Activated CD8-positive, alpha-beta memory T cell treated with anti-CD3 and anti-CD28 coated beads, Interleukin-2, amount 10 ng/mL, durations not matched to agents 7 days and 5 days (primary cell): ENCODE measurements around the gene AXIN2. TPM values are rescaled to one million over a fixed set of nuclear protein-coding genes. Genes with fewer than 3 reads are reported as not detected.
A peak's percentile ranks its signal among the peaks of the same experiment; 100 is the strongest.

ENCODE experiments used
- ATAC-seq: fragments of 150-1000 bp; cut with Tn5 transposase; one replicate; pipeline ENCODE4 v1.10.0; 2021; ENCODE audit warnings: moderate library complexity
- CTCF ChIA-PET: fragments of 350-600 bp; sonication (Branson Sonifier 250); formaldehyde crosslinking; loops from one replicate; lab custom pipeline; 2021; ENCODE audit warnings: antibody characterized with exemption; lab: Charles Lee
- DNase-seq: peaks from one replicate; pipeline ENCODE4 v3.0.0-alpha.2; 2020
- H3K27ac Mint-ChIP-seq: one replicate; pipeline ENCODE4 v1.8.0; 2021; ENCODE audit warnings: mild to moderate bottlenecking, mixed read lengths
- H3K27me3 Mint-ChIP-seq: one replicate; pipeline ENCODE4 v1.8.0; 2021; ENCODE audit warnings: mixed read lengths
- H3K36me3 Mint-ChIP-seq: one replicate; pipeline ENCODE4 v1.8.0; 2021; ENCODE audit warnings: mild to moderate bottlenecking, mixed read lengths
- H3K4me1 Mint-ChIP-seq: one replicate; pipeline ENCODE4 v1.8.0; 2021; ENCODE audit warnings: mixed read lengths
- H3K4me3 Mint-ChIP-seq: one replicate; pipeline ENCODE4 v1.8.0; 2021; ENCODE audit warnings: mild to moderate bottlenecking, moderate library complexity, mixed read lengths
- H3K9me3 Mint-ChIP-seq: one replicate; pipeline ENCODE4 v1.8.0; 2022; ENCODE audit warnings: low read depth, mixed read lengths
- total RNA-seq, 2 experiments: library from RNA; stranded (reverse); gene quantifications; one replicate each; pipeline ENCODE4 v1.2.3, GENCODE V29; 2021

The AXIN2 gene
- total RNA-seq, 2 experiments from 2014 or later = 0.61 to 0.75 TPM

DNA sequence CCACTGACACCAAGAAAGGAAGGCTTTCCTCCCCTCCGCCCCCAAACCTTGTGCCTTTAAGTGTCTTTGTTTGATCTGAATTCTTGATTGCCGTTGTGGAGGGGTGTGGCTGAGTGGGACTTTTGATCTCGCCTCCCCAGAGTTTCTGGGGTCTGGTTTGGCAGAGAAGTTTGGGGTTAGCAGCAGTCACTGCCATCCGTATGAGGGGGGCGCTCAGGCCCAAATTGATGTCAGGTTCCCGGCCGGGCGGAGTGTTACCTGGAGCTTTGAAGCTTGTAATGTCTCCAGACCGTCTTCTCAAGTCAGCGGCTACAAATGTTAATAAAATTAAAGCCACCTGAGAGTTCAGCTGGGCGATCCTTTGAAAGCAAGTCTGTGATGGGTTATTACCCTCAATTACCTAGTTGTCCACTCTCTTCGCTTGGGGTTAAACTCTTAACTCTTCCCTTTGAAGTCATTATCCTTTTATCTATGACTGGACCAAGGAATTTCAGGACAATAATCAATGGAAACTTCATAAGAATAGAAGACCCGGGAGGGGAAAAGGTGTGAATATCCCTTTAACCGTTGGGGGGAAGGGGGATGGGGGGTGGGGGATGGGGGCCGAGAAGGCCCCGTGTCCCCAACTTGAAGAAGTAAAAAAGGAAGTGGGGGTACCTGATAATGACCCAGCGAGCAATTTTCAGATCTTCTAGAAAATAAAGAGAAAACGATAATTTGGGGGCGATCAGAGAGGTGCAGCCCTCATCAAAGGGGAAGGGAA is 31.8 kb upstream of the AXIN2 start:
- H3K4me1 Mint-ChIP-seq = peaks cover 9% of the 10 kb centered on the region
- H3K36me3 Mint-ChIP-seq = no peaks in the 10 kb centered on the region
- no peaks in the 10 kb centered on the region for H3K9me3 Mint-ChIP-seq
- no peak overlapping the region for H3K27ac Mint-ChIP-seq
- no peak for ATAC-seq
- CTCF ChIA-PET = no interaction called here
- H3K4me3 Mint-ChIP-seq = peak overlapping the region; percentile 44
- H3K27me3 Mint-ChIP-seq = peaks cover 18% of the 10 kb centered on the region
- no peak for DNase-seq

GRCh38 chr17:65592125-65592965 is 30.9 kb upstream of the AXIN2 start:
- CTCF ChIA-PET = no interaction called here

DNA sequence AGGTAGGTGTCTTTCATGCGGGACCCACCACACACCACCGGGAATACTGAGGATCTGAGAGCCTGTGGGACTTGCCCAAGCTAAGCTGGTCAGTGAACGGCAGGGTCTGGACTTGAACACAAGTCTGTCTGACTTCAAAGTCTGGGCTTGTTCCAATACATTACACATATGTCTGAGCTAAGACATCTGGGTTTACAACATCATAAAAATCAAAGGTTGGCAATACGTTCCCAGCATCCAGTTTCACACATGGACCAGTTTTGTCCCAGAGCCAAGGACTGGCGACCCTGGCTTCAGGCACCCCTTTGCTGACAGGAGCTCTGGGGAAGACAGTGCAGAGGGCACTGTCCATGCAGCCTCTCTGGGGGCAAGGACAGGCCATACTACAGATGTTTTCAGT is 27.9 kb upstream of the AXIN2 start:
- peaks cover 15% of the 10 kb centered on the region for H3K27me3 Mint-ChIP-seq
- no peak overlapping the region for H3K4me3 Mint-ChIP-seq
- no peaks in the 10 kb centered on the region for H3K36me3 Mint-ChIP-seq
- H3K9me3 Mint-ChIP-seq = no peaks in the 10 kb centered on the region
- no peak for DNase-seq
- peaks cover 7% of the 10 kb centered on the region for H3K4me1 Mint-ChIP-seq
- ATAC-seq = no peak
- CTCF ChIA-PET = no interaction called here
- no peak overlapping the region for H3K27ac Mint-ChIP-seq

More at GRCh38 chr17:65592125-65592965, 30.9 kb upstream of the AXIN2 start:
- H3K27me3 Mint-ChIP-seq = peaks cover 18% of the 10 kb centered on the region
- H3K9me3 Mint-ChIP-seq = no peaks in the 10 kb centered on the region
- H3K4me3 Mint-ChIP-seq = no peak overlapping the region
- ATAC-seq (no peak), DNase-seq (no peak)
- H3K4me1 Mint-ChIP-seq = peaks cover 9% of the 10 kb centered on the region
- no peaks in the 10 kb centered on the region for H3K36me3 Mint-ChIP-seq
- H3K27ac Mint-ChIP-seq = no peak overlapping the region

- Mint-ChIP-seq H3K27me3 (peaks cover 7% of the 10 kb centered on the region), H3K36me3 (no peaks in the 10 kb centered on the region), H3K4me3 (no peak overlapping the region), H3K4me1 (peaks cover 5% of the 10 kb centered on the region), H3K27ac (no peak overlapping the region), H3K9me3 (no peaks in the 10 kb centered on the region)
- CTCF ChIA-PET = no interaction called here
- ATAC-seq (no peak), DNase-seq (no peak)
These were observed 26.8 kb upstream of the AXIN2 start for GRCh38 chr17:65588181-65588808.

- DNase-seq (no peak), ATAC-seq (no peak)
- Mint-ChIP-seq H3K27ac (no peak overlapping the region), H3K4me1 (peaks cover 5% of the 10 kb centered on the region), H3K4me3 (no peak overlapping the region), H3K9me3 (no peaks in the 10 kb centered on the region), H3K27me3 (peaks cover 2% of the 10 kb centered on the region), H3K36me3 (no peaks in the 10 kb centered on the region)
- CTCF ChIA-PET = no interaction called here
These were observed 26.2 kb upstream of the AXIN2 start for GRCh38 chr17:65587534-65588180.

DNA sequence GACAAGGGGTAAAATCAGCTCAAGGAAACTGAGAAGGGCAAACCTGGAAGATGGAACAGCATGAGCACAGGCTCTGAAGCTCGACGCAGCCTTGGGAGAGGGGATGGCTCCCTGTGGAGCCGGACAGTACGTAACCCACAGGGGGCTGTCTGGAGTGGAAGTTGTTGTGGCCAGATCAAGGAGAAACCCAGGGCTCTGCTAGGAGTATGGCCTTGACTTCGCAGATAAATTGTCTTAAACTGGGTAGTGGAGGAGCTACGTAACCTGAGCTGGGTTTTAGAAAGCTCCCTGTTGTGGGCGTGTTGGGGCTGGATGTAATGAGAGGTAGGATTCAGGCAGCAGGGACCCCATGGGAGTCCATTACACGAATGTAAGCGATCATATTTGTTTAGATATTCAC is 25.5 kb upstream of the AXIN2 start:
- DNase-seq = no peak
- Mint-ChIP-seq H3K4me3 (no peak overlapping the region), H3K4me1 (peaks cover 5% of the 10 kb centered on the region), H3K27ac (no peak overlapping the region), H3K27me3 (no peaks in the 10 kb centered on the region), H3K9me3 (no peaks in the 10 kb centered on the region), H3K36me3 (no peaks in the 10 kb centered on the region)
- CTCF ChIA-PET = no interaction called here
- ATAC-seq = no peak

DNA sequence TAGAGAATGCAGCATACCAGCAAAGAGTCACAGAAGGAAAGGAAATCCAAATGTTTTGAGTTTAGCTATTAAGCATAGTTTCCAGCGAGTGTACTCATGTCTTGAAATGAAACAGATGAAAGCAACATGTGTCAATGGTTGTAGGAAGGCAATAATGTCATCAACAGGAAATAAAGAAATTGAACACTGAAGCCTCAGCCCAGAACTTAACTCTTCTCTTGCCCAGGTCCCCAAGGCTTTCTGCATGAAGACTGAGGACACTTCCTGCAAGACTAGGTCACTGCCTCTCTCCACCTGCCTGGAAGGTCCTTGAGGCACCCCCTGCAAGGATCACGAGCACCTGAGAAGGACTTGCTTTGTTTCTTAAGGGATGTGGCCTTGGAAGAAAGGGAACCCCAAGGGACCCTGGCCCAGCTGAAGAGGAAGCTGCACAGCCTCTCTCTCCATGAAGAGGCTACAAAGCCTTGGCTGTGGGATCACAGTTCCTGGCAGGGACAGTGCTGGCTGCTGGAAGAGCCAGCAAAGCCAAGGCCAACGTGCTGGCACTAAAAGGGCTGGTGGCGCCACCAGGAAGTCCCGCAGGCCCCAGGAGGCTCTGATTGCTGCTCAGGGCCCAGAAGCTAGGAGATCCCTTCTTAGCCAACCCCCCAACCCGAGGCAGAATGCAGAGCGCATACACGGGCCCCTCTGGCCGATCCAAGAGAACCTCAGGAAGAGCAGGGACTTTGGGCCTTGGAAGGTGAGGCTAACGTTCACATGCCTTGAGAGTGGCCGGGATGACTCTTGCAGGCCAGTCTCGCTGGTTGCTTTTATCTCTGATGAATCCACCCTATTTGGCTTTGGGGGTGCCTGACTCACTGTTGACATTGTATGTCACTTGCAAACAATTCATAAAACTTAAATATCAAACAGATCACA is 23.4 kb upstream of the AXIN2 start:
- ATAC-seq (no peak), DNase-seq (no peak)
- Mint-ChIP-seq H3K4me1 (peaks cover 5% of the 10 kb centered on the region), H3K27me3 (no peaks in the 10 kb centered on the region), H3K27ac (no peak overlapping the region), H3K4me3 (no peak overlapping the region), H3K9me3 (no peaks in the 10 kb centered on the region), H3K36me3 (no peaks in the 10 kb centered on the region)
- CTCF ChIA-PET = no interaction called here

DNA sequence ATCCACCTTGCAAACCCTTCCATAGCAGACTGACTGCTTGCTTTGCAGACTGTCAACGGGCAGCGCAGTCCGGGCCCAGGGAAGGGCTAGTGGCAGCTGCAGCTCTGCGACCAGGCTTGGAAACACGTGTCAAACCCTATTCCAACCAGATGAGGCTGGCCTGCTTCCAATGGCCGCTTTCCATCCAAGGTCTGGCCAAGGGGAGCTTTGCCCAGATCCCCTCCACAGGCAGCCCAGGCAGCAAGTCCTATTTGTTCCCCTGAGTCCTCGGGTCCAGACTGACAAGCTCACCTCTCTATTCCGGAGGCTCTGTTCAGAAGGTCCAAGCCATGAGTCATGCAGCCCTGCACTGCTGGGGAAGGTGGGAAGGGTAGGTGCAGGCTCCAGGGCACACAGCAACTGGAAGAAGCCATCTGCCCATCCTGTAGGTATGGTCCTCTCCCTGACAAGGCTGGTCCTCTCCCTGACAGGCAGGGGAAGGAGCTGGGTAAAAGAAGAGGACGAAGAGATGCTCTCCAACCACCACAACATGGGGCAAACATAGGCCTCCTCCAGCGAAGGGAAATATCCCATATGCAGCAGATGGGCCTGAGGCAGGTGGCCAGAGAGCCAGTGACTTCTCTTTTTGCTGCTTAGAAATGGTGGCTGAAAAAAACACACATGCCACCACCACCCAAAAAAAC is 22.6 kb upstream of the AXIN2 start:
- Mint-ChIP-seq H3K36me3 (no peaks in the 10 kb centered on the region), H3K4me3 (no peak overlapping the region), H3K27me3 (no peaks in the 10 kb centered on the region), H3K9me3 (no peaks in the 10 kb centered on the region), H3K27ac (no peak overlapping the region), H3K4me1 (peaks cover 5% of the 10 kb centered on the region)
- ATAC-seq = no peak
- DNase-seq = no peak
- CTCF ChIA-PET = no interaction called here

- no peaks in the 10 kb centered on the region for H3K4me1 Mint-ChIP-seq
- ATAC-seq (no peak), DNase-seq (no peak)
- no peak overlapping the region for H3K27ac Mint-ChIP-seq
- CTCF ChIA-PET = no interaction called here
- H3K9me3 Mint-ChIP-seq = no peaks in the 10 kb centered on the region
- H3K4me3 Mint-ChIP-seq = no peak overlapping the region
- no peaks in the 10 kb centered on the region for H3K36me3 Mint-ChIP-seq
- no peaks in the 10 kb centered on the region for H3K27me3 Mint-ChIP-seq
These were observed 15.5 kb upstream of the AXIN2 start for GRCh38 chr17:65576939-65577338.

DNA sequence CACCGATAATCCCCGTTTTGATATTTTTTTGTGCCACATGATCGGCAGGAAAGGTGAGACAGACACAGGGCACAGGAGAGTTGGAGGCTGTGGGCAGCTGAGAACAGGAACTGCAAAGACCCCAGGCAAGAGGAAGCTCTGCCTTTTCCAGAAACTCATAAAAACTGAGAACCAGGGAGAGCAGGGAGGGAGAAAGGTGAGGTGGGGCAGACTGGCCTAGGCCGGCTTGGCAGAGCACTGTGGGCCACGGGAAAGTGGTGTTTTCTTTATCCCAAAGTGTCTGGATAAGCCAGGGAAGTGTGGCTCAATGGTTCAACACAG is 11.8 kb upstream of the AXIN2 start:
- DNase-seq = no peak
- H3K36me3 Mint-ChIP-seq = no peaks in the 10 kb centered on the region
- ATAC-seq = no peak
- H3K9me3 Mint-ChIP-seq = no peaks in the 10 kb centered on the region
- no peaks in the 10 kb centered on the region for H3K4me1 Mint-ChIP-seq
- CTCF ChIA-PET = no interaction called here
- peaks cover 2% of the 10 kb centered on the region for H3K27me3 Mint-ChIP-seq
- H3K4me3 Mint-ChIP-seq = no peak overlapping the region
- no peak overlapping the region for H3K27ac Mint-ChIP-seq

- Mint-ChIP-seq H3K27me3 (peaks cover 2% of the 10 kb centered on the region), H3K27ac (no peak overlapping the region), H3K4me3 (no peak overlapping the region), H3K36me3 (no peaks in the 10 kb centered on the region), H3K9me3 (no peaks in the 10 kb centered on the region), H3K4me1 (no peaks in the 10 kb centered on the region)
- DNase-seq = no peak
- ATAC-seq = no peak
- CTCF ChIA-PET = no interaction called here
These were observed 11.3 kb upstream of the AXIN2 start for GRCh38 chr17:65572581-65573281.

- no peak overlapping the region for H3K27ac Mint-ChIP-seq
- no peaks in the 10 kb centered on the region for H3K9me3 Mint-ChIP-seq
- DNase-seq (no peak), ATAC-seq (no peak)
- peaks cover 2% of the 10 kb centered on the region for H3K27me3 Mint-ChIP-seq
- no peaks in the 10 kb centered on the region for H3K36me3 Mint-ChIP-seq
- no peaks in the 10 kb centered on the region for H3K4me1 Mint-ChIP-seq
- no peak overlapping the region for H3K4me3 Mint-ChIP-seq
- CTCF ChIA-PET = no interaction called here
These were observed 10.7 kb upstream of the AXIN2 start for GRCh38 chr17:65572186-65572580.
